ENCODE results near the gene CLTCL1.
"Not testable (repeated sequence)": the region's sequence is repeated elsewhere in the genome, so short reads cannot be mapped to it uniquely, and the experiment has no call there.

The CLTCL1 gene

GRCh38 chr22:19218541-19219233, 72.8 kb downstream of the CLTCL1 start:
- no peak for DNase-seq

- DNase-seq = no peak
These were observed 74.9 kb downstream of the CLTCL1 start for GRCh38 chr22:19216579-19216978.

DNA sequence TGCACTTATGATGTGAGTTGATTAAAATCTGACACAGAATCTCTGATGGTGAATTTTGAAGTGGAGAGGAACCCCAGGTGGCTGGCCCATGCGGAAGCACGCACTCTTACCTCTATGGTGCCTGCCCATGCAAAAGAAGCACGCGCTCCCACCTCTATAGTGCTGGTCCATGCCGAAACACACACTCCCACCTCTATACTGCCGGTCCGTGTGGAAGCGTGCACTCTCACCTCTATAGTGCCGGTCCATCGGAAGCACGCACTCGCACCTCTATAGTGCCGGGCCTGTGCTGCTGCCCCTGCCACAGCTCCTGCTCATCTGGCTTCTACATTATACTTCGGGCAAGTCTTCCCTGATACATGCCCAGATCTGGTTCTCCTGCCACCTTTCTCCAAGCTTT, 76.2 kb downstream of the CLTCL1 start:
- no peak for DNase-seq

- DNase-seq = no peak
These were observed 77.4 kb downstream of the CLTCL1 start for GRCh38 chr22:19214078-19214473.

DNA sequence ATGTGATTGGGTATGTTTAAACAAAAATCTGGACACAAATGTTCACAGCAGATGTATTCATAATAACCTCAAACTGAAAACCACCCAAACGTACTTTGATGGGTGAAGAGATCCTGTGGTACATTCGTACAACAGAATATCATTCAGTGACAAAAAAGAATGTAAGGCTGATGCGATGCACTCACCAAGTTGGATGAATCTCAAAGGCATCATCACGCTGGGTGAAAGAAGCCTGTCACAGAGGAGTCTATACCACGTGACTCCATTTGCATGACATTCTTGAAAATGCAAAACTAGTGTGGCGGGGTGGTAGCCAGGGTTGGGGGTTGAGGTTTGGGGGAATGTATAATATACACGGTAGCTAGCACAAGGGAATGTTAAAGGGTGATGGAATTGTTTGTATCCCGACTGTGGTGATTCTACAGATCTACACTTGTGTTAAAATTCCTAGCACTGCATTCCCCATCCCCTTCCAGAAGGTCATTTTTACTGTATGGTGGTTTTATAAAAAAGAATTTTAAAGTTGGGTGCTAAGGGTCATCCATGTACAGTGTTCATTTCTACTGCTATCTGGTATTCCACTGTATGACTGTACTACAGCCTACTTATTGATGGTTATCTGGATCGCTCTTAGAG, 78.0 kb downstream of the CLTCL1 start:
- peak in 13 of 51 donors; percentile 5 to 56 (median 18) for DNase-seq

GRCh38 chr22:19213001-19213400, 78.5 kb downstream of the CLTCL1 start:
- no peak for DNase-seq

- DNase-seq = no peak
These were observed 79.1 kb downstream of the CLTCL1 start for GRCh38 chr22:19212302-19212870.

DNA sequence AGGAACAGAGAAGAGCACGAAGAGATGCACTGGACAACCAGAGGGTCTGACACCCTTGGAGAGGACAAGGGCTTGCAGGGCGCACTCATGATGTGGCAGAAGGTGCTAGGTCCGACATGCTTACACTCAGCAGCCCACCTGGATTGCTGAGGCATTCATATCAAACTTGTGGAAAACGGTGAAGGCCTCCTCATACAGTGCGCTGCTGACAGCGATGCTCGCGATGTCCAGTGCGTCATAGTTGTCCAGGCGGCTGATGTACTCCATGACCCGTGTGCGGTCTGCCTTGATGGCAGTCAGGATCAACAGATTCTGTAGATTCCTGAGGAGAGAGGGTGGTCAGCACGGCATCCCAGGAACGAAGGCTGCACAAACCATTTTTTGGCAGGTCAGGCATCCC, 81.3 kb downstream of the CLTCL1 start:
- no peak for DNase-seq

GRCh38 chr22:19208287-19208847, 83.2 kb downstream of the CLTCL1 start:
- DNase-seq = no peak

- DNase-seq = no peak
These were observed 83.6 kb downstream of the CLTCL1 start for GRCh38 chr22:19207884-19208283.

GRCh38 chr22:19207401-19207808, 84.1 kb downstream of the CLTCL1 start:
- peak in 5 of 51 donors; percentile 4 to 27 (median 12) for DNase-seq

GRCh38 chr22:19206287-19206686, 85.2 kb downstream of the CLTCL1 start:
- no peak for DNase-seq

DNA sequence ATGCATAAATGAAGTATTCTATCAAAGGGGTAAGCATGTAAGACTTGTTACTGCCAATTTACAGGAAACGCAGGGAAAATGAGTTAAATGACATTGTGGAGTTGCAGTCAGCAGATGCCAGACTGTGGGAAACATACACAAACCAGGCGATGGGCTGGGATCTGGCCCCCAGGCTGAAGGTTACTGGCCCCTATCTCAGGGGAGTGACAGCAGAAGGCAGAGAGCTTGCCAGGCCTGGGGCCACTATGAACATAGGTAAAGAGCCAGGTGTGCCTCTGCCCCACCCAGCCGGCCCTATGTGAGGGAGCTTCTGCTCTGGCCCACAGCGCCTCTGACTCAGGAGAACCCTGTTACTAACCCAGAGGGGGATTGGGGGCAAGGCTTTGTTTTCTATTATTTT, 86.9 kb downstream of the CLTCL1 start:
- DNase-seq = no peak

GRCh38 chr22:19203834-19204233, 87.7 kb downstream of the CLTCL1 start:
- no peak for DNase-seq

- DNase-seq = not testable (repeated sequence)
These were observed 88.7 kb downstream of the CLTCL1 start for GRCh38 chr22:19202799-19203186.

DNA sequence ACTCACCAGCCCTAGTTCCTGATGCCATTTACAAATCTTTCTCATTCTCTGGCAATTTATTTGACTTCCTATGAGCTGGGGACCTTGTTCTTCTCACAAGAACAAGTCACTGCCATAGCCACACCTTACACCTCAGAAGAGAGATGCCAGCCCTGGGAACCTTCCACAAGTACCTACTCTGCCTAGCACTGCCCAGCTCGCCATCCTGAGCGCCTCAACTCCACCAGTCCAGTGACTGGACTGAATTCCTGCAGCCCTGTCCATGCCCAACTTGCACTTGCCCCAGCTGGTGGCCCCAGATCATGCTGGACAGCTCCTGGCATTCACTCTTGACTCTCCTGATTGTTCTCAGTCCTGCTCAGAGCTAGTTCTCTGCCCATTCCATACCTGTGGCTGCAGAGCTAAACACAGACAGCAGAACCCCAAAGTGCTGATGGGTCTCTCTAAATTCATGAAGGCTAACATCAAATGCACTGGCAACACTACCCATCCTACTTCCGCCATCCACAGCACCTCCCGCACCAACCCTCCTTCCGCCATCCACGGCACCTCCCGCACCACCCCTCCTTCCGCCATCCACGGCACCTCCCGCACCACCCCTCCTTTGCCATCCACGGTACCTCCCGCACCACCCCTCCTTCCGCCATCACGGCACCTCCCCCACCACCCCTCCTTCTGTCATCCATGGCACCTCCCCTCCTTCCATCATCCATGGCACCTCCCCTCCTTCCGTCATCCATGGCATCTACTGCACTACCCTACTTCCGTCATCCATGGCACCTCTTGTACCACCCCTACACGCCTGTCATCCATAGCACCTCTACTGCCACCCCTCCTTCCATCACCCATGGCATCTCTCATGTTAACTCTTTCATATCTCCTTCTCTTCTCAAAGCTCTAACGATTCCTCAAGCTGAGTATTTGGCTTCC, 89.4 kb downstream of the CLTCL1 start:
- DNase-seq = peak in 2 of 51 donors; percentile 7 to 14

GRCh38 chr22:19201130-19201868, 90.2 kb downstream of the CLTCL1 start:
- DNase-seq = no peak

DNA sequence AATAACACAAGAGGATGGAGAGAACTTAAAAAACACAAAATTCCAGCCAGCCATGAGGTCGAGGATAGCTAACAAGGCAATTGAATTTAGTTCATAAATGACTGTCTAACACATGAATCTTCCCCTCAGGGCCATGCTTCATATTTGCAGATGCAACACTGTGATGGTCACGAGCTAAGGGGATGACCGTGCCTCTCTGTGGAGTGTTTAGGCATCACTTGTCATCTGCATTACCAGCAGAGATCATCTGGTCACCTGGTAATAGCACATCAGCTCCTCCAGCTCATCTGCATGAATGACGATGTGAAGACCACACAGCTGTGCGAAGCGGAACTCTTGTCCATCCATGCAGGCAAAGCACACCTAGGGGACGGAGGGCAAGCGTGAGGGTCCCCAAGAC, 92.0 kb downstream of the CLTCL1 start:
- DNase-seq = no peak

- no peak for DNase-seq
These were observed 93.3 kb downstream of the CLTCL1 start for GRCh38 chr22:19197997-19198865.
